ENCODE results near the gene SEPTIN10.
"Not testable (repeated sequence)": the region's sequence is repeated elsewhere in the genome, so short reads cannot be mapped to it uniquely, and the experiment has no call there.

The SEPTIN10 gene

GRCh38 chr2:109601783-109602182 lies 12.0 kb downstream of the SEPTIN10 start:
- no peak for DNase-seq

GRCh38 chr2:109597283-109597682 lies 16.5 kb downstream of the SEPTIN10 start:
- DNase-seq = no peak

GRCh38 chr2:109595644-109596043 lies 18.1 kb downstream of the SEPTIN10 start:
- no peak for DNase-seq

GRCh38 chr2:109594246-109594885 lies 19.4 kb downstream of the SEPTIN10 start:
- DNase-seq = no peak

- DNase-seq = no peak
Observed at GRCh38 chr2:109592905-109593304, 20.9 kb downstream of the SEPTIN10 start.

- DNase-seq = no peak
Observed at GRCh38 chr2:109591206-109591605, 22.6 kb downstream of the SEPTIN10 start.

- no peak for DNase-seq
Observed at GRCh38 chr2:109586687-109587086, 27.1 kb downstream of the SEPTIN10 start.

GRCh38 chr2:109582928-109583895 lies 30.6 kb downstream of the SEPTIN10 start:
- no peak for DNase-seq

- DNase-seq = not testable (repeated sequence)
Observed at GRCh38 chr2:109577630-109578029, 36.1 kb downstream of the SEPTIN10 start.

- no peak for DNase-seq
Observed at GRCh38 chr2:109575373-109575772, 38.4 kb downstream of the SEPTIN10 start.

- DNase-seq = no peak
Observed at GRCh38 chr2:109563980-109564550, 49.7 kb downstream of the SEPTIN10 start.

- no peak for DNase-seq
Observed at GRCh38 chr2:109563288-109563687, 50.5 kb downstream of the SEPTIN10 start.

- DNase-seq = no peak
Observed at GRCh38 chr2:109562421-109562820, 51.3 kb downstream of the SEPTIN10 start.

- DNase-seq = no peak
Observed at GRCh38 chr2:109560265-109560664, 53.5 kb downstream of the SEPTIN10 start.

GRCh38 chr2:109558076-109558882 lies 55.5 kb downstream of the SEPTIN10 start:
- DNase-seq = no peak

GRCh38 chr2:109557309-109557708 lies 56.5 kb downstream of the SEPTIN10 start:
- no peak for DNase-seq

GRCh38 chr2:109555346-109555900 lies 58.3 kb downstream of the SEPTIN10 start:
- no peak for DNase-seq

GRCh38 chr2:109554758-109555157 lies 59.0 kb downstream of the SEPTIN10 start:
- DNase-seq = no peak

- no peak for DNase-seq
Observed at GRCh38 chr2:109549016-109549590, 64.7 kb downstream of the SEPTIN10 start.

GRCh38 chr2:109547280-109547679 lies 66.5 kb downstream of the SEPTIN10 start:
- DNase-seq = no peak

- no peak for DNase-seq
Observed at GRCh38 chr2:109545828-109546713, 67.7 kb downstream of the SEPTIN10 start.

Measured in NCI-H2081 treated with DMSO at 0.1 percent for 48 hours (cell line).